ENCODE data around the gene MBLAC2. TPM values are rescaled to one million over a fixed set of nuclear protein-coding genes. Genes with fewer than 3 reads are reported as not detected.
A peak's percentile ranks its signal among the peaks of the same experiment; 100 is the strongest.

The MBLAC2 gene
- total RNA-seq, 2 experiments from 2014 or later = 3.9 to 4.1 TPM

- H3K4me1 Mint-ChIP-seq (ENCODE audit: low read depth) = peaks cover 13% of the 10 kb centered on the region
- ATAC-seq (ENCODE audit: poor library complexity) (no peak), DNase-seq (no peak)
- H3K27me3 ChIP-seq (ENCODE audit: control insufficient read depth in 1 of 2, insufficient read depth in 2 of 2, low read length in 2 of 2) = no peaks in the 10 kb centered on the region
- TF ChIP-seq CTCF (IDR thresholded peaks at IDR 0.05) = no peak
- H3K9me3 ChIP-seq (ENCODE audit: control insufficient read depth in 1 of 2, insufficient read depth in 1 of 2, low read length in 2 of 2) = no peaks in the 10 kb centered on the region
- H3K4me3 Mint-ChIP-seq = no peak overlapping the region
- intact Hi-C loops (cut with DNase I, micrococcal nuclease) = loop anchor here (1.0 to 2.0 kb wide), 3 partner anchors 66 to 972 kb away; partner anchors contain the start of genes LYSMD3 (in 1 of the 2), MBLAC2 (in 1 of the 2) and POLR3G (in 1 of the 2)
- no peaks in the 10 kb centered on the region for H3K9me3 Mint-ChIP-seq
- peak overlapping the region; percentile 92 to 94 for H3K27ac ChIP-seq (ENCODE audit: low read depth in 1 of 2, low read length in 2 of 2)
- peak overlapping the region; percentile 82 for H3K4me3 ChIP-seq (ENCODE audit: low read length)
- peaks cover 31% of the 10 kb centered on the region for H3K36me3 Mint-ChIP-seq (ENCODE audit: low read depth)
- peaks cover 19% of the 10 kb centered on the region for H3K36me3 ChIP-seq (ENCODE audit: insufficient read depth, low read length)
- CTCF ChIA-PET = interaction anchor here (0.8 to 1.8 kb wide), 2 partner anchors 31 to 66 kb away, joined by 4 to 5 read pairs; partner anchors contain the start of genes MBLAC2 and POLR3G
- POLR2A ChIA-PET = interaction anchor here (0.7 to 3.7 kb wide), 10 partner anchors 11 to 975 kb away, joined by 3 to 90 read pairs (median 7); partner anchors contain the start of genes ARRDC3, LYSMD3, MBLAC2 and POLR3G
- peaks cover 7% of the 10 kb centered on the region for H3K4me1 ChIP-seq (ENCODE audit: insufficient read depth, low read length)
- H3K27me3 Mint-ChIP-seq = no peaks in the 10 kb centered on the region
- H3K27ac Mint-ChIP-seq = no peak overlapping the region
Measured at GRCh38 chr5:90408571-90409317, 65.8 kb downstream of the MBLAC2 start.

Other genes with a start within 250 kb of the MBLAC2 start
- gene CETN3, start 65.0 kb downstream of the MBLAC2 start, total RNA-seq = 1 to 10 TPM; 3.2 to 4.9 TPM
- 1 to 10 TPM in 1 of 2 experiments, under 1 TPM in 1; 0.80 to 2.3 TPM for gene POLR3G, start 93 bp upstream of the MBLAC2 start, total RNA-seq
- 10 to 100 TPM; 27.6 to 32.8 TPM for gene LYSMD3, start 54.8 kb upstream of the MBLAC2 start, total RNA-seq
- 1 to 10 TPM in 1 of 2 experiments, under 1 TPM in 1; 0.81 to 1.2 TPM for gene ADGRV1, start 84.0 kb upstream of the MBLAC2 start, total RNA-seq